Measurements from ENCODE around the gene BSX. TPM values are rescaled to one million over a fixed set of nuclear protein-coding genes. Genes with fewer than 3 reads are reported as not detected.

BSX gene
- total RNA-seq, result not detected

- peaks cover 14% of the 10 kb centered on the region for H3K36me3 Mint-ChIP-seq (ENCODE audit: low read depth)
- POLR2A ChIA-PET, result no interaction called here
- CTCF ChIA-PET, result interaction anchor here (0.7 kb wide), 1 partner anchor 76 kb away, joined by 3 read pairs; no protein-coding TSS in a partner anchor
- H3K9me3 Mint-ChIP-seq, result peaks cover 2% of the 10 kb centered on the region
- DNase-seq, result peak; percentile 59
- H3K4me3 Mint-ChIP-seq, result no peak within 1 kb of the TSS
- H3K4me1 Mint-ChIP-seq, result peaks cover 24% of the 10 kb centered on the region
- H3K27ac Mint-ChIP-seq, result no peak within 1 kb of the TSS
- peaks cover 91% of the 10 kb centered on the region for H3K27me3 Mint-ChIP-seq
Measured at GRCh38 chr11:122981388-122982264, at the start of gene BSX. Gene BSX, minus strand, starts transcription at chr11:122981834. Its CDS starts 163 bp downstream, at chr11:122981671.

GRCh38 chr11:123030517-123030916, 48.9 kb upstream of the BSX start:
- H3K36me3 Mint-ChIP-seq (ENCODE audit: low read depth), result no peaks in the 10 kb centered on the region
- CTCF ChIA-PET, result interaction anchor here (1.5 to 1.9 kb wide), 3 partner anchors 10 to 164 kb away, joined by 5 to 9 read pairs (median 6); no protein-coding TSS in a partner anchor
- H3K4me1 Mint-ChIP-seq, result no peaks in the 10 kb centered on the region
- no peak overlapping the region for H3K4me3 Mint-ChIP-seq
- POLR2A ChIA-PET, result no interaction called here
- H3K27me3 Mint-ChIP-seq, result peaks cover 2% of the 10 kb centered on the region
- no peak overlapping the region for H3K27ac Mint-ChIP-seq
- H3K9me3 Mint-ChIP-seq, result no peaks in the 10 kb centered on the region
- DNase-seq, result no peak

GRCh38 chr11:123020968-123021367, 39.3 kb upstream of the BSX start:
- POLR2A ChIA-PET, result no interaction called here
- Mint-ChIP-seq H3K4me1 (peaks cover 6% of the 10 kb centered on the region), H3K27me3 (peaks cover 18% of the 10 kb centered on the region), H3K27ac (no peak overlapping the region), H3K9me3 (no peaks in the 10 kb centered on the region), H3K36me3 (ENCODE audit: low read depth) (no peaks in the 10 kb centered on the region), H3K4me3 (no peak overlapping the region)
- CTCF ChIA-PET, result interaction anchor here (0.6 to 7.3 kb wide), 34 partner anchors 8 to 442 kb away, joined by 3 to 106 read pairs (median 4); no protein-coding TSS in a partner anchor
- peak; percentile 38 for DNase-seq

- H3K36me3 Mint-ChIP-seq (ENCODE audit: low read depth), result no peaks in the 10 kb centered on the region
- POLR2A ChIA-PET, result no interaction called here
- no peak overlapping the region for H3K27ac Mint-ChIP-seq
- H3K4me1 Mint-ChIP-seq, result peaks cover 6% of the 10 kb centered on the region
- no peaks in the 10 kb centered on the region for H3K9me3 Mint-ChIP-seq
- CTCF ChIA-PET, result interaction anchor here (2.0 kb wide), 1 partner anchor 11 kb away, joined by 5 read pairs; no protein-coding TSS in a partner anchor
- no peak for DNase-seq
- peaks cover 22% of the 10 kb centered on the region for H3K27me3 Mint-ChIP-seq
- H3K4me3 Mint-ChIP-seq, result no peak overlapping the region
Measured at GRCh38 chr11:123018702-123019101, 37.1 kb upstream of the BSX start.

GRCh38 chr11:123011510-123011909, 29.9 kb upstream of the BSX start:
- no peak overlapping the region for H3K27ac Mint-ChIP-seq
- no peak for DNase-seq
- H3K9me3 Mint-ChIP-seq, result no peaks in the 10 kb centered on the region
- H3K4me1 Mint-ChIP-seq, result no peaks in the 10 kb centered on the region
- H3K36me3 Mint-ChIP-seq (ENCODE audit: low read depth), result no peaks in the 10 kb centered on the region
- no peak overlapping the region for H3K4me3 Mint-ChIP-seq
- ChIA-PET POLR2A (no interaction called here), CTCF (interaction anchor here (0.9 to 1.3 kb wide), 3 partner anchors 9 to 43 kb away, joined by 3 to 8 read pairs (median 5); no protein-coding TSS in a partner anchor)
- H3K27me3 Mint-ChIP-seq, result peaks cover 17% of the 10 kb centered on the region

- POLR2A ChIA-PET, result no interaction called here
- H3K9me3 Mint-ChIP-seq, result no peaks in the 10 kb centered on the region
Measured at GRCh38 chr11:123006860-123007542, 25.4 kb upstream of the BSX start.

GRCh38 chr11:123000721-123001120, 19.1 kb upstream of the BSX start:
- peaks cover 27% of the 10 kb centered on the region for H3K27me3 Mint-ChIP-seq
- no peak overlapping the region for H3K27ac Mint-ChIP-seq
- DNase-seq, result no peak
- ChIA-PET CTCF (no interaction called here), POLR2A (no interaction called here)
- H3K36me3 Mint-ChIP-seq (ENCODE audit: low read depth), result no peaks in the 10 kb centered on the region
- H3K9me3 Mint-ChIP-seq, result no peaks in the 10 kb centered on the region
- H3K4me3 Mint-ChIP-seq, result no peak overlapping the region
- H3K4me1 Mint-ChIP-seq, result no peaks in the 10 kb centered on the region

More at GRCh38 chr11:123006860-123007542, 25.4 kb upstream of the BSX start:
- Mint-ChIP-seq H3K4me1 (no peaks in the 10 kb centered on the region), H3K4me3 (no peak overlapping the region), H3K27ac (no peak overlapping the region), H3K36me3 (ENCODE audit: low read depth) (no peaks in the 10 kb centered on the region), H3K27me3 (peaks cover 13% of the 10 kb centered on the region)
- CTCF ChIA-PET, result interaction anchor here (2.2 kb wide), 1 partner anchor 16 kb away, joined by 6 read pairs; no protein-coding TSS in a partner anchor
- no peak for DNase-seq

- POLR2A ChIA-PET, result no interaction called here
- Mint-ChIP-seq H3K4me3 (no peak overlapping the region), H3K9me3 (no peaks in the 10 kb centered on the region), H3K27me3 (peaks cover 31% of the 10 kb centered on the region), H3K27ac (no peak overlapping the region), H3K4me1 (no peaks in the 10 kb centered on the region), H3K36me3 (ENCODE audit: low read depth) (no peaks in the 10 kb centered on the region)
- no peak for DNase-seq
- CTCF ChIA-PET, result no interaction called here
Measured at GRCh38 chr11:122998727-122999366, 17.2 kb upstream of the BSX start.

- Mint-ChIP-seq H3K27me3 (peaks cover 33% of the 10 kb centered on the region), H3K4me1 (no peaks in the 10 kb centered on the region), H3K9me3 (peaks cover 1% of the 10 kb centered on the region), H3K36me3 (ENCODE audit: low read depth) (no peaks in the 10 kb centered on the region), H3K4me3 (no peak overlapping the region), H3K27ac (no peak overlapping the region)
- DNase-seq, result no peak
- POLR2A ChIA-PET, result interaction anchor here (0.6 kb wide), 1 partner anchor 65 kb away, joined by 3 read pairs; no protein-coding TSS in a partner anchor
- CTCF ChIA-PET, result no interaction called here
Measured at GRCh38 chr11:122995526-122995925, 13.9 kb upstream of the BSX start.

- Mint-ChIP-seq H3K9me3 (peaks cover 3% of the 10 kb centered on the region), H3K27me3 (peaks cover 84% of the 10 kb centered on the region), H3K4me1 (peaks cover 19% of the 10 kb centered on the region), H3K27ac (no peak overlapping the region), H3K4me3 (peak overlapping the region; percentile 76), H3K36me3 (ENCODE audit: low read depth) (peaks cover 9% of the 10 kb centered on the region)
- DNase-seq, result no peak
- CTCF ChIA-PET, result interaction anchor here (1.2 to 1.7 kb wide), 2 partner anchors 39 to 70 kb away, joined by 3 to 7 read pairs; no protein-coding TSS in a partner anchor
- POLR2A ChIA-PET, result no interaction called here
Measured at GRCh38 chr11:122984186-122985011, 2.8 kb upstream of the BSX start.

GRCh38 chr11:122983438-122984185, 2.0 kb upstream of the BSX start:
- H3K27ac Mint-ChIP-seq, result no peak overlapping the region
- peaks cover 19% of the 10 kb centered on the region for H3K4me1 Mint-ChIP-seq
- POLR2A ChIA-PET, result no interaction called here
- H3K36me3 Mint-ChIP-seq (ENCODE audit: low read depth), result peaks cover 9% of the 10 kb centered on the region
- peaks cover 2% of the 10 kb centered on the region for H3K9me3 Mint-ChIP-seq
- DNase-seq, result no peak
- peak overlapping the region; percentile 76 for H3K4me3 Mint-ChIP-seq
- CTCF ChIA-PET, result interaction anchor here (1.2 kb wide), 1 partner anchor 71 kb away, joined by 3 read pairs; no protein-coding TSS in a partner anchor
- peaks cover 86% of the 10 kb centered on the region for H3K27me3 Mint-ChIP-seq

Measured in activated CD4-positive, alpha-beta memory T cell treated with anti-CD3 and anti-CD28 coated beads, Interleukin-2, amount 10 ng/mL, durations not matched to agents 7 days and 5 days (primary cell).